GM19238 (cell line): ENCODE results near the gene ADAM23.

ENCODE experiments used
- DNase-seq: peaks from one replicate; pipeline ENCODE4 v3.0.0; 2011; ENCODE audit warnings: low spot score; ENCODE audit not compliant: insufficient read length

Gene ADAM23

DNA sequence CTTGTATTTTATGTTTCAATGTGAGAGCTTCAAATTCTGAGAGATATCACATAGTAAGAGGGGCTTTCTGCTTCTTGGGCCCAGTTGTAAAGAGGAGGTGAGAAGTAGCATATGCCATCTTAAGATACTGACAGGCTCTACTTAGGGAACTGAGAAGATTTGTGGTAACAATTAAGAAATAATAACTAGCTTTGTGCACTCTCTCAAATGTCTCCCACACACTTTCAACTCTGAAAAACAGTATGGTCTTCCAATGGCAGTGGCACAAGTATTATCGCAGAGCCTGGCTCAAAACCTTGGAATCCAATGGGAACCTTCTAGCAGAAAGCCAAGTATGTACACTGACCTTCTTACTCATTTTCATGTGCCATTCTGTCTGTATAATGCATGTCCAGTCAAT, 118.6 kb downstream of the ADAM23 start:
- no peak for DNase-seq

DNA sequence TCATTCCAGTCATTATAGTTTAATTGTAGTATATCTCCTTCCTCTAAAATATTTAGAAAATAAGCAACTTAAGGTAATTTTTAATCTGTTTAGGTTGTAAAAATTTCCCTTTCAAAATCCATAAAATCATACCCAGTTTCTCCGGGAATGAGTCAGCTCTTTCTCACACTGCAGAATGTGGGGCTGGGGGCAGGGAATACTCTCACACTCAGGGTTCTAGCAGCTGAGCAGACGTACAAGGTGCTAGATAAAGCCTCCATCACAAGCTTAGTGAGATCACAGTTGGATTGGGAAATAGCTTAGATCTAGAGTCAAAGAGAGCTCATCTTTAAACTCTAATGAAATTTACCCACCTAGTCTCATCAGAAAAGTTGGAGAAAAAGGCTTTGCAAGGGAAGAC, 119.0 kb downstream of the ADAM23 start:
- DNase-seq, result no peak

DNA sequence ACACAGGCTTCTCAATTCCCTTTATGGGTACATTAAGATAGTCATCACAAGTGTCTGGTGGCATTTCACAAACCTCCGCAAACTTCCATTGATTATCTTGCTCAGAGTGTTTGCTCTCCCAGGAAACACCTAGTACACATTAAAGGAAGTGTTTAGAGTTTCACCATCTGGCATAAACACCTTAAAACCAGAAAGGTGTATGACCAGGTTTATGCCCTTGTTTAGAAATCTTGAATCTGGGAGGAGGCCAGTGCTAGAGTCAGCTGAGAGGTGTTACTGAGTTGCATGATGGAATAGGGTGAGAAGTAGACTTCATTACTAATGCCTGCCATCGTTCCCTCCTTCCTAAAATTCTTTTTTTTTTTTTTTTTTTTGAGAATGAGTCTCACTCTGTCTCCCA, 120.0 kb downstream of the ADAM23 start:
- no peak for DNase-seq

DNA sequence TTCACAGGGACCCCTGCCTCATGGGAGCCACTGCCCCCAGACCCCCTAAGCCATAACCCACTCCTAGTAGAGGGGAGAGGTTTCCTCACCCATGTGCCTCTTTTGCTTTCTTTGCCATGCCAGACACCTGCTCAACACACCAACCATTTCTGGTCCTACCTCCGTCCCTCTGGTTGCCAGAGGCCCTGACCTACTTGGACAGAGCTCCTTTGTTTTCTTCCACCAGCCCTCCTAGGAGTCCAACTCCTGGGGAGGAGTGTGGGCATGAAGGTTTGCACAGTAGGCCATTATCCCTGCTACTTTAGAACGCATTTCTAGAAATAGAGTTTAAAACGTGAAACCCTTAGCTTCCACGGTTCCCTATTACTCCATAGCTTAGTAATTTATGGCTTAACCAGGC, 122.3 kb downstream of the ADAM23 start:
- no peak for DNase-seq

DNA sequence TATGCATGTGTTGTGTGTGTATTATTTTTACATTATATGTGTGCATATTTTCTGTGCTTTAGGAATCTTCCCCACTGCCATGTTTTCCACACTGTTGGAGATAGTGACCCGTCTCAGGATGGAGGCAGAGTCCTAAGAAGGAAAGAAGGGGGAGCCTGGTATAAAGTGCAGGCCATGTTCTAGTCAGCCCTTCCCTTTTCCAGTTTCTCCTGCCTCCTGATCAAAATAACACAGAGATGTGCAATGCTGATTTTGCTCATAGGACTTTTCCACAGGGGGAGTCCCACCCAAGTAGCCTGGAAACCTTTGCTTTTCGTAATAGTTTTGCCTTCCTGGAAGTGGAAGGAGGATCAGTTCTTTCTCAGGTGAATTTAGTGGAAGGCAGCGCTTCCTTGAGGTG, 126.1 kb downstream of the ADAM23 start:
- no peak for DNase-seq

DNA sequence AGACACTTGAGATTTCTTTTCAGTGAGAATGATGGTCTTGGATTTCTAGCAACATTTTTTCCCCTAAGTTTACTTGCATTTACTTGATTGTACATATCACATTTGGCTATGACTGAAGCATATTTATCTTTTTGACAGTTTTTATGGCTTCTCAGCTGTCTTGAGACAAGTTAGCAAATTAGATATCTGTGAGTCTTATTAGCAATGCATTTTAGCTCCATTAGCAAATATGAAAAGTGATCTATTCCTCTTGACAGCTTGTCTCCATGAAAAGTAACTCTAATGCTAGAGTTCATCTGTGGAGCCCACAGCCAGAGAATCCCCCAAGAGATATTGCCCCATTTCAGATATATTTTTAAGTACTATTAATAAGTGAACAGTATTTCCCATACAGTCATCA, 126.9 kb downstream of the ADAM23 start:
- no peak for DNase-seq

DNA sequence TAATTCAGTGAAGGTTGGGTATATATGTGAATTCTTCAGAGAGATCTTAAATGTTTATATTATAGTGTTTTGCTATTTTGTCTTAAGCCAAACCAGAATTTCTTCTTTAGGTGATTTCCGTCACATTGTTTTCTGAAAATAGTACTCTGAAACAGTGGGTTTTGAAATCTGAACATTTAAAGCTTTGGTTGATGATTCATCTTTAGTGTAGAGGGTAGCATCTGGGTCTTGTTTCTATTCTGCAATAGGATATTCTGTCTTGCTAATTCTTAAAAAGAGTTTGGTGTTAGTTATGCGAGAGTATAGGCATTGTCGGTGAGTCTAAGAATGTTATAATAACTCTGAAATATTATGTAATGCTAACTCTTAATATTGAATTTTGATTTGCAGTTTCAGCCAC, 129.4 kb downstream of the ADAM23 start:
- no peak for DNase-seq

DNA sequence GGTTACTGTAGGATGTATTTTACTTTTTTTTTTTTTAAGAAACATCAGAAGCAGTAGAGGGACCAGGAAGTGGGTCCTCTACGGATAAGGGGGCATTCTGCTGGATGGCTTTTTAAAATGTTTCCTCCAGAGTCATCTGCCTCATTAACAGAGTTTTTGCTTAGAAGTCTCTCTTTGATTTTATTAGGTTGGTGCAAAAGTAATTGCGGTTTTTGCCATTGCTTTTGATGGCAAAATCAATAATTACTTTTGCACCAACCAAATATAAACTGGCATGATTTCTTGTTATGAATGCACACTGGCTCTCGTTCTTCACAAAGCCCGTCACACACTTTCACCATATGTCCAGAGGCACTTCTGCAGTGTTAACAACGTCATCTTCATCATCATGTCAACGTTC, 130.5 kb downstream of the ADAM23 start:
- no peak for DNase-seq

DNA sequence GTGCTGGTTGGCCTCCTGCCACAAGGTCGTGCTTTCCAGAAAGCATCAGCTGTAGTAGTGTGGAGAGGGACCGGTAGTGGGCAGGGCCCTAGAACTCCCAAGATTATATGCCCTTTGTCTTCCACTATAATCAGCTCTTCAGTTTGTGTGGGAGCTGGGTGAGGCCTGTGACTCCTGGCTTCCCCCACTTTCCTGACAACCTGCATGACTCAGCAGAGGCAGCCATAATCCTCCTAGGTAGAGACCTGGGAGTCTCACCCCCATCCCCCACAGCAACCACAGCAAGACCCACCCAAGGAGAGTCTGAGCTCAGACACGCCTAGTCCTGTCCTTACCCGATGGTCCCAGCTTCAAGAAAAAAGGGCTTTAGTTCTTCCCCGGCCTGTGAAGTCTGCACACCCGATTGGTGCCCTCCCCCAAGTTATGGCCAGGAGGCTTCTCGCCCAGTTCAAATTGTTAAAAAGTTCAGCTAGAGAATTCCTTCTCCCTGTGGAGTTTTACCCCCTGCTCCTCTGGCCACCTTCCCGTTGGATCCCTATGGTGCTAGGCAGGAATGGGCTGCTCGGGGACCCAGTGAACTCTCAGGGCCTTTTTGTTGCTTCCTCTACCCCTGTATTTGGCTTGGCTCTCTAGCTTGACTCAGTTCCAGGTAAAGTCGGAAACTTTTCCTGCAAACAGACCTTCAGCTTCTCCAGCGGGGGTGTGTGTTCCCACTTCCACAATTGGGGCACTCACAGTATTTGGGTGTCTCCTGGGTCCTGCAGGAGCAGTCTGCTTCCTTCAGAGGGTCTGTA, 141.2 kb downstream of the ADAM23 start:
- no peak for DNase-seq

DNA sequence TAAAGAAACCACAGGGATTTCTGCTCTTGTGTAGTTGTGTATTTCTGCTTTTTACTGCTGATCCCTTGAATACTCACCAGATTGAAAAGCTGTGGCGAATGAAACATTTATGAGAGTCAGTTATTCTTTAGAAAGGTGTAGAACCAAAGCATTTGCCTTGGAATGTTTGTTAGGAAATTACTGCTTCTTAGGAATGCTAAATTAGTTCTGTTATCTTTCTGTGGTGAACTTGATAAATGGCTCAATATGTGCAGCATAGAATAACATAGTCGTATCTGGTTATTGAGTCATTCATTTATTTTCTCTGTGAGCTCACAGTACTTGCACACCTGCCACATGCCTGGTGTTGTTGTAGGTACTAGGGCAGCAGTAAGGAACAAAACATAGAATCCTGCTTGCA, 142.0 kb downstream of the ADAM23 start:
- no peak for DNase-seq

DNA sequence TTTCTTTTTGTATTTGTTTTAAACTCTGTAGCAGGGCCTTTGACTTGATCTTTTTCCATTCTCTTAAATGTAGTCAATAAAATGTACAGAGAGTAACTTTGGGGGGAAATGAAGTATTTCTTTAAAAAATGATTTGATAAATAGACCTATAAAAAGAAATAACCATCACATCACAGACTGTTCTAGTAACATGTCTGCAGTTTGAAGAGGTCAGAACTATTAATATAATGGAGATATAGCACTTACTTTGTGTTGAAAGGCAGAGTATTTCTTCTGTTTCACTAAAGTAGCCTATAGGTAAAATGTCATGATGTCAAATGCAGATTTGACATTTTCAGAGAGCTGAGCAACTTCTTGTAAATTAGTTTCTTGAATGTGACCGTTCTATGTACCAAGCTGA, 143.3 kb downstream of the ADAM23 start:
- no peak for DNase-seq

DNA sequence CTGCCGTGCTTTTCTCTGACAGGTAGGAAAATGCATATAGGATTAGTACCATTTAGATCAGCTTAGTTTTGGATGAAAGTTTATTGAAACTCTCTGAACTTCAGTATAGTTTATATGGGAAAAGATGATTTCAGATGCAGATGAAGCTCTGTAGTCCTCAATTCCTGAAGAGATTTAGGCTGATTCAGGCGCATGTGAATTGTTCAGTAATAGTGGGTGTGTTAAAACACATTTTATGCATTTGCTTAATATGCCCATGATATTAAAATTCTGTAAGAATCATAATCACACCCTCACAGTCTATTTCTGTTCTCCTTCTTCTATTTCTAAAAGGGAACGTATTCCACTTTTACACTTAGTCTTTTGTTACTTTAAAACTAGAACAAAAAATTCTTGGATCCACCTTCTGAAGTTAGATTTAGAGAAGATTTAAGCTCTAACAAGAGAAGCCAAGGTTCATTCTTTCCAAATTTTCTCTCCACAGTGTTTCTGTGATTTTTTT, 154.4 kb downstream of the ADAM23 start:
- no peak for DNase-seq

DNA sequence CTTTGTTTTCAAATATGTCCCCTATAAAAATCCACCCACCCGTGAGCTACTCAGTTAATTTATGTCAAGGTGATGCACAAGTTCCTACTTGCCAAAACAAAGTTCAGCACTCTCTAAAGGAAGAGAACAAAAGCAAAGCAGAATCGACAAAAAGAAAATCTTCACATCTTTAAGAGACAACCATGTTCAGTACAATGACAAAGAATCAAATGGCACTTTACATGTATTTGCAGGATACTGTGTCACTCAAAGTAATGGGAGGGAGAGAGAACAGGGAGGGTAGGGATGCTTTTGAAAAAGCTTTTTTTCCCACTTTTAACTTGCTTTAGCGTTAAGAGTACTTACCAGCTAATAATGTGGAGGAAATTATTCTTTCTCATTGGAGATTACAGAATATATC, 159.9 kb downstream of the ADAM23 start:
- no peak for DNase-seq

DNA sequence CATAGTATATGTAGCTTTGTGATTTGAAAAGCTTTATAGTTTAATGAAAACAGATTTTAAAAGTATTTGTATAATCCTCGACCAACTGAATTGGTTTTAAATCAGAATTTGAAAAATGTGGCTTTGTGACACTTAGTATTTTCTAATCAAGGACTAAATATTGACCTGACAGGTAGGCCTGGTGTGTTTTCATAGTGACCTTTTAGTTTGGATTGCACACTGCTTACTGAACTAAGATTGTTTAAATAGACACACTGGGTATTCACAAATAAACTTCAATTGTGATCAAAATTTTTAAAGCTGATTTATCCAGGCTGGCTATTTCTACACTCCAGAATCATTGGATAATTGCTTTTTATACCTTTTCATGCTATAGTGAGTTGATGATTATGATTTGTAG, 167.1 kb downstream of the ADAM23 start:
- no peak for DNase-seq

DNA sequence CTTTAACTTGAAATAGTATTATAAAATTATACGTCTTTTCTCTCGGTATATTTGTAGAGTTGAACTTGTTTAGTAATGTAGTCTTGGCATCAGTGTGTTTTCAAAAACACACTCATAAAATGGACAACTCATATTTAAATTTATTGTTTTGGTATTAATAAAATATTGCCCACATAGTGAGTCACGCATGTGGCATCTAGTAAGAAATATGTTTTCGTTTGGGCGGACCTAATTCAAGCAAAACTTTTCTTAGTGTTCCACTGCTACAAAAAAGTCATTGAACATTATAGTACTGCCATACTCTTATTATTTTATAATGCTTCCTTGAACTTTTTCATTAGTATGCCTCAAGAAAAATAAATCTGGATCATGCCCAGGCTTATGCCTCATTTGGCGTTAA, 167.9 kb downstream of the ADAM23 start:
- no peak for DNase-seq

DNA sequence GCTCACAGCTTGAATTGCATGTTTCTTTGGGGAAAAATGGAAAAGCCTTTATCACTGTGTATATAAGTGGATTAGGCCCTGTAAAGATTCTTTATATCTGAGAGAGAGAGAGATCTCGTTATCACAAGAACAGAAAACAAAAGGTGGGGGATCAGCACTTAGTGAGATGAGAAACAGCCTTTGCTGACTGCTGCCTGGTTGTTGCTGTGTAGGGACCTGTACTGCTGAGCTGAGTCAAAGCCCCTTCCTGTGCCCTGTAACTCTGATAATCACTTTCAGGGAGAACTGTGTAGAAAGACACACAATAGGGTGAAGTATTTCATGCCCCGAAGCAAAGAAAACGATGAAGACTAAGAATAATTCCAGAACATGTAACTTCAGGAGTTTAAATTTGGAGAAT, 168.4 kb downstream of the ADAM23 start:
- no peak for DNase-seq

DNA sequence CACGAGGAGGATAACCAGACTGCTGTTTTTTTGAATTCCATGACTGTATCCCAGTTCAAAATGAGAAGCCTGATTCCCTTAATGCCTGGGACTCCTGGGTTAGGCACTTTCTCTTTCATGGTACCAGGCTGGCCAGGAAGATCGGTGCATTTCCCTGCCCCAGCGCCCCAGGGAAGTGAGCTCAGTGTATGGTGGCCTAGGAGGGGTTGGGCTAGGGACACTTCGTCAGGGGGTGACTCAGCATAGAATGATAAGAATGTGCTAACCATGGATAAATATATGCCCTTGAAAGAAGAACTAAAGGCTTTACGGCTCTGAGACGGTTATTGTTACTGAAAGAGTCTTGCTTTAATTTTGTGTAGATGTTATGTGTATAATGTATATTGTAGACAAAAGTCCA, 171.5 kb downstream of the ADAM23 start:
- DNase-seq, result no peak

DNA sequence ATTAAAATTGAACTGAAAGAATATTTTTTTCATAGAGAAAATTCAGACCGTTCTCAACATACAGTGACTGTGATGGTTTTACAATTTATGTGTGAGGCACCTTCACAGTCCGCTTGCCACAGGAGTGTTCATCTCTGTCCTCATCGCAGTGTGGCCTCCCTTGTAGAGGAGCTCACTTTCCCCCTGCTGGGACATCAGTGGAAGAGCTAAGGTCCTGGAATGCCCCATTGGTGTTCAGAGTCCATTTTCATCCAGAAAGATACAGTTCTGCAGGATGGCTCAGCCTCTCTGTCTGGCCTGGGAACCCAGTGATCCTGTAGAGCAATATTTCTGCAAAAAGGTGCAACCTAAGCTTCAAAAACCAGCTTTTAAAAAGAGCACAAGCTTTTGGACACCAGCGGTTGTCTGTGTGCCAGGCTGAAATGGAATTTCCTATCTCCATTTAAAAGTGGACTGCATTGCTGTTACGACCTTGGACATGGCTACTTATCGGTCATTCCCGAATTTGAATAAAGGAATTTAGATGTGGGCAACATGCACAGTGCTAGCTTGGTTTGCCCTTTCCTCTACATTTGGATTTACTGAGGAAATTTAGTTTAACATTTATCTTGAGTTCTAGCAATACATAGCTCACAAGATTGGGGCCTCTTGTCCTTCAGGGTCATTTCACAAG, 172.2 kb downstream of the ADAM23 start:
- DNase-seq, result no peak

DNA sequence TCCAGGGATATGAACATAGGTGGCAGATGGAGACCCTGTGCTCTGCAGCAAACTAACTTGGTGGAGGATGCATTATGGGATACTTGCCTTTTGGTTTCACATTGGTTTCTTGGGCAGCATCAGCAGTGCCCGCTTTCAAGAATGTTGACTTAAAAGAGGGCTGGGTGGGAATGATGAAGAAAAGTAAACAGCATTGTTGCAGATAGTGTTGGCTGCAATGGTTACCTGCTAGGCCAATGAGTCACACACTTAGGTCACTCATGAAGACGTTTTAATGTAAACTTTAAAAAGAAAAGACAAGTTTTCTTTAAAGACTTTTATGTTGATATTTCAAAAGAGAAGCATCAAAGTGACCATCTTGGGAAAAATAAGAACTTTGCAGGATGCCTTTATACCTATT, 172.8 kb downstream of the ADAM23 start:
- DNase-seq, result no peak

DNA sequence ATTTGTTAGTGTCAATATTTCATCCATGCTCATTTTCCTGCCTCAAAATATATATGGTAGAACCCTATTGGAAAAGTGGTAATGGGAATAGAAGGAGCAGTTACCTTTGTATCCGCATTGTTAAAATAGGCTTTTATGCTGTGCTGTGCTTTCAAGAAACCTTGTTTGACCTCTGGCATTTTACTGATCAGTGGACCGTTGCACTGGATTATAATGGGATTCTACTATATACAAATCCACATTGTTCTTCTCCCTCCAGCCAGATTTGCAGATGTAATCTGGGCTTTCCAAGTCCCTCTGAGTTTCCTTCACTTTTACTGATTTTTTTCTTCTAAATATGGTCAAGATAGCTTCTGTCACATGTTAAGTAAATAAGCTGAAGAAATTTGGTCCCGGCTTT, 175.7 kb downstream of the ADAM23 start:
- DNase-seq, result no peak

DNA sequence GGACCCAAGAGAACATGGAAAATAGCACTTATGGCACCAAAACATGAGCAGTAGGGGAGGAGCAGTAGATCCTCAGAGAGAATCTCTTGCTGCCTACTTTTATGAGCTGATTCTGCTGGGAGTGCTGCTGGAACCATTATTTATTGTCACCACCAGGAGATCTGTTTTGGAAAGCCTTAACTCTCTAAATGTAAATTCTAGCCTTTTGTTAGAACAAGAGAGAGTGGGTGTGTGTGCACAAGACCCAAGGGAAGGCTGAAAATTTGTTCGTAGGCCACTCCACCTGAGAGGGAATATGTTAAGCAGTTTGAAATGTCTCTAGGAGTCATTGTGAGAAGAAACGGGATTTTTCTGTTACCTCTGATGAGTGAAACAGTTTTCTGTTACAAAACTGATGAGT, 182.8 kb downstream of the ADAM23 start:
- DNase-seq, result no peak

DNA sequence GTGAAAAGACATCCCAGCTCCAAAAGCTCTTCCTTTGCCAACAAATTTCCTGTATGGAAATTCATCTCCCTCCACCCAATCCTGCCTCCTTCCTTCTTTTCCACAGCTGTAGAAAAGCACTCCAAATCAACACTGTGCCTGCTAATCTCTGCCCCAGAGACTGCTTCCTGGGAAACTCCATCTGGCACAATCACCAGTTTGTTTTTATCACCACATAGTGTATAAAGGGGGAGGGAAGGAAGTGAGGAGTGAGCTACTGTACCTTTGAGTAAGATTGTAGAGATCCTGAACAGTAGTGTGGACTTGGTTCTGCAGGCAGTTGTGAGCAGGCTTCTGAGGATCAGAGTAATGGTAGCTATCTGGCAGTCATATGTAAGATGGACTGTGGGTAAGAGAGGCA, 184.3 kb downstream of the ADAM23 start:
- no peak for DNase-seq

DNA sequence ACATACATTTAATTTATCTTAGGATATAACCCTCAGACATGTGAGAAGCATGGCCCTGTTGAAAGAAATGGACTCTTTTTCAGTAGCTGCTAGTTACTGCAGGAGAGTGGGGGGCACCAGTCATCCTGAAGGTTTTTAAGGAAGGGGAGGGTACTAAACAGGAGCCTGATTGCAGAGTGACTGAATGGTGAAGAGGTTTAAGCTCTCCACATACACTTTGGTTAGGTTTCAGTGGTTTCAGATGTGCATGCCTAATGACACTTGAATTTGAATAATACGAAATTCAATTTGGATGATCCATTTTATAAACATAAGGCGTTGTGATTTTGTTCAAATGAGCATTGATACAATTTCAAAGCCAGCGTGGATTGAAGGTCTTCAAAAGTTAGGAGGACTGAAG, 188.0 kb downstream of the ADAM23 start:
- DNase-seq, result no peak
